ENCODE results near the gene MEIS1. TPM values are rescaled to one million over a fixed set of nuclear protein-coding genes. Genes with fewer than 3 reads are reported as not detected.
A peak's percentile ranks its signal among the peaks of the same experiment; 100 is the strongest.

Gene MEIS1
- total RNA-seq, 2 donors from 2014 or later = 1.8 to 2.3 TPM

DNA sequence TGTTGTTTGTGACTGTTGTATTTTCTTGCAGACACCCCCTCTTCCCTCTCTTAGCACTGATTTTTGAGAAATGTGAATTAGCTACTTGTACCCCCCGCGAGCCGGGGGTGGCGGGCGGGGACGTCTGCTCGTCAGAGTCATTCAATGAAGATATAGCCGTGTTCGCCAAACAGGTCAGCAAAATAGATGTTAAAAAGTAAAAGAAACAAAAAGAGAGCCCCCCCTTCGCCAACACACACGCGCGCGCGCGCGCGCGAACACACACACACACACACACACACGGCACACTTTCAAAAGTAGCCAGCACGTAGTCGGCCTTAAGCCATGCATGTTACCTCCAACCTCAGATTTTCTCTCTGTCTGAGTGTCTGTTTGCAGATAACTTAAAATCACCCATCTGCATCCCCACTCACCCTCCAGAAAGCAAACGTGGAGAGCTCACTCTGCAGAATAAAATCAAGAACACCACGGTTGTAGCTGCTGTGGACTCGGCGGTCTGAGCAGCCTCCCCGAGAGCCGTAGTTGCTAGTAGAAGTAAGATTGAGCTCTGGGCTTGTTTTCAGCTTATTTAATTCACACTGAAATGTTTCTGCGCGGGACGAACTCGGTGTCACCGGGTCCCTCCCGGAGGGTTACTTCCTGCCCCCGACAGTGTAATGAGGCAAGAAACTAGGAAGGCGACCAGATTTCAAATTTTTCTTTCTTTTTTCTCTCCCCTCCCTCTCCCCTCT, 5.1 kb downstream of the MEIS1 start:
- Mint-ChIP-seq H3K27me3 (ENCODE audit: insufficient read depth) (peaks cover 100% of the 10 kb centered on the region), H3K4me3 (peak overlapping the region; percentile 53), H3K27ac (no peak overlapping the region), H3K9me3 (no peaks in the 10 kb centered on the region), H3K4me1 (peaks cover 45% of the 10 kb centered on the region), H3K36me3 (ENCODE audit: low read depth) (no peaks in the 10 kb centered on the region)
- WGBS, 2 experiments (ENCODE audit: insufficient coverage in 1 of 2, insufficient read length in 1 of 2) = 2 to 4% methylated on average over 11 to 36 of the region's 36 CpGs
- H3K9ac ChIP-seq (ENCODE audit: extremely low read depth, low read length, poor library complexity, severe bottlenecking) = peak overlapping the region; percentile 8
- peak; percentile 66 for DNase-seq
- no peaks in the 10 kb centered on the region for H3K36me3 ChIP-seq (ENCODE audit: control insufficient read depth, insufficient read depth, low read length)
- peak overlapping the region; percentile 78 for H3K4me3 ChIP-seq (ENCODE audit: low read length)
- no peak overlapping the region for H3K27ac ChIP-seq (ENCODE audit: low read depth, low read length)
- H3K4me1 ChIP-seq (ENCODE audit: control insufficient read depth, insufficient read depth, low read length) = peaks cover 13% of the 10 kb centered on the region
- TF ChIP-seq, protein P1, sequence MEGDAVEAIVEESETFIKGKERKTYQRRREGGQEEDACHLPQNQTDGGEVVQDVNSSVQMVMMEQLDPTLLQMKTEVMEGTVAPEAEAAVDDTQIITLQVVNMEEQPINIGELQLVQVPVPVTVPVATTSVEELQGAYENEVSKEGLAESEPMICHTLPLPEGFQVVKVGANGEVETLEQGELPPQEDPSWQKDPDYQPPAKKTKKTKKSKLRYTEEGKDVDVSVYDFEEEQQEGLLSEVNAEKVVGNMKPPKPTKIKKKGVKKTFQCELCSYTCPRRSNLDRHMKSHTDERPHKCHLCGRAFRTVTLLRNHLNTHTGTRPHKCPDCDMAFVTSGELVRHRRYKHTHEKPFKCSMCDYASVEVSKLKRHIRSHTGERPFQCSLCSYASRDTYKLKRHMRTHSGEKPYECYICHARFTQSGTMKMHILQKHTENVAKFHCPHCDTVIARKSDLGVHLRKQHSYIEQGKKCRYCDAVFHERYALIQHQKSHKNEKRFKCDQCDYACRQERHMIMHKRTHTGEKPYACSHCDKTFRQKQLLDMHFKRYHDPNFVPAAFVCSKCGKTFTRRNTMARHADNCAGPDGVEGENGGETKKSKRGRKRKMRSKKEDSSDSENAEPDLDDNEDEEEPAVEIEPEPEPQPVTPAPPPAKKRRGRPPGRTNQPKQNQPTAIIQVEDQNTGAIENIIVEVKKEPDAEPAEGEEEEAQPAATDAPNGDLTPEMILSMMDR (conservative IDR thresholded peaks at IDR 0.05) = no peak
- H3K27me3 ChIP-seq (ENCODE audit: control insufficient read depth, insufficient read depth, low read length, poor library complexity, severe bottlenecking) = peaks cover 97% of the 10 kb centered on the region
- H3K9me3 ChIP-seq (ENCODE audit: control insufficient read depth, low read length) = no peaks in the 10 kb centered on the region

DNA sequence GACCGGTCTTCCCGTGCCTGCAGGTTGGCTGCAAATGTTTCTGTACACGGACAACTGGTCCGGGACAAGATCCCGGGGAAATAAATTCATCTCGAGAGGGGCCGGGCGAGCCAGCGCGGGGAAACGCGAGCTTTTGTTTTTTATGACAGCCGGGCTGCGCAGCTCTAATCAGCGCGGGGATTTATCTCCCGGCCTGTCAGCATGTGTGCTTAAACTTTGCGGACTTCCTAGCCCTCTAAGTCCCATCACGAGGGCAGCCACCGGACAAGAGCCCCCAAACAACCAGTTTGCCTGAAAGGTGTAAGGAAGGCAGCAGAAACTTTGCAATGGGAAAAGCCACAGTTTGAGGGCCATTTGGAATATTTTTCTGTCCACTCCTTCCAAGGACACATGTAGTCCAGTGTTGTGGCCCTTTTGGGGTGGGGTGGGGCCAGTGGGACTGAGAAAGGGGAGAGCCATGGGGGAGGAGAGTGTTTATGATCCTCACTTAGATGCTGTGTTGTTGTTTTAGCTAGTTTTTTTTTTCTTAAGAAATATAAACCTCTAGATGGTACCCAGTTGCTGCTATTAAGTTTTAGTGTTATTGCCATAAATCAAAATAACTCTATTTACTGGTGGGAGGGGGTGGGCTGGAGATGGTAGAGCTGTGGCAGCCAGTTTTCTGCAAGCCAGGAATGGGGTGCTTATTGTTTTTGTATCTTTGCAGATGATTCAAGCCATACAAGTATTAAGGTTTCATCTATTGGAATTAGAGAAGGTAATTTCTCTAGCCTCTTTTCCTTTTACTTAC, 6.0 kb downstream of the MEIS1 start:
- H3K36me3 ChIP-seq (ENCODE audit: control insufficient read depth, insufficient read depth, low read length) = no peaks in the 10 kb centered on the region
- no peaks in the 10 kb centered on the region for H3K9me3 ChIP-seq (ENCODE audit: control insufficient read depth, low read length)
- H3K4me1 ChIP-seq (ENCODE audit: control insufficient read depth, insufficient read depth, low read length) = peaks cover 13% of the 10 kb centered on the region
- H3K27ac Mint-ChIP-seq = no peak overlapping the region
- peak; percentile 63 for DNase-seq
- H3K36me3 Mint-ChIP-seq (ENCODE audit: low read depth) = no peaks in the 10 kb centered on the region
- TF ChIP-seq, protein P1 (conservative IDR thresholded peaks at IDR 0.05) = no peak
- H3K27me3 ChIP-seq (ENCODE audit: control insufficient read depth, insufficient read depth, low read length, poor library complexity, severe bottlenecking) = peaks cover 98% of the 10 kb centered on the region
- peak overlapping the region; percentile 20 for H3K27ac ChIP-seq (ENCODE audit: low read depth, low read length)
- H3K4me3 Mint-ChIP-seq = peak overlapping the region; percentile 53
- peak overlapping the region; percentile 78 for H3K4me3 ChIP-seq (ENCODE audit: low read length)
- peaks cover 41% of the 10 kb centered on the region for H3K4me1 Mint-ChIP-seq
- no peaks in the 10 kb centered on the region for H3K9me3 Mint-ChIP-seq
- peaks cover 100% of the 10 kb centered on the region for H3K27me3 Mint-ChIP-seq (ENCODE audit: insufficient read depth)
- no peak overlapping the region for H3K9ac ChIP-seq (ENCODE audit: extremely low read depth, low read length, poor library complexity, severe bottlenecking)
- 0 to 1% methylated on average over 7 to 20 of the region's 20 CpGs for WGBS, 2 experiments (ENCODE audit: insufficient coverage in 1 of 2, insufficient read length in 1 of 2)

DNA sequence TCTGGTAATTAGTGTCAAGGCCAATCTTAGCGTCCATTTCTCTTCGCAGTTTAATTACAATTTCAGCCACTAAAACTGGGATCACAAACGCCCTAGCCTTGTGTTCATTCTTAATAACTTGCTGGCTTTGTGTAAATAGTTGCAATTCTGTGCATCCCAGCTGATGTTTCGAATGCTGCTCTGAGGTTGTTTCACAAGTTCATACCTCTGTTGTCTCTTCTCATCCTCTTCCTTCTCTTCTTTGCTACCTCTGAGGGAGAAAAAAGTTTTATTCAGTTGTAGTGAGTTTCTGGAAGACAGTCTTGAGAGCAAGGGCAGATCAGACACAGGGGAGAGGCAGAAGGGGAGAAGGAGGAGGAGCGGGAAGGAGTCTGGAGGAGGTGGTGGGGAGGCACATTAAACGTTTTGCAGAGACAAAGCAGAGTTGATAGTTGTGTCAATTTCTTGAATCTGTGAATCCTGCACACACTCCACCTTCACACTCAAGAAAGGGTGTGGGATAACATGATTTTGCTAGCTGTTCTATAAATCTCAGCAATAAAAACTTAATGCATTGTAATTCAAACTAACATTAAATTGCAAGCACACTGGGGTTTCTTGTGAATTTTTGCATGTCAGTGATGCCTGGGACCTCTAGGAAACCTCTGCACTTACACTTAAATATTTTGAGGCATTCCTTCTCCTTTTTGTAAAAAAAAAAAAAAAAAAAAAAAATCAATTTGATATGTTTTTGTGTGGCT, 6.8 kb downstream of the MEIS1 start:
- WGBS, 2 experiments (ENCODE audit: insufficient coverage in 1 of 2, insufficient read length in 1 of 2) = 18 to 19% methylated on average over 5 of the region's 6 CpGs
- DNase-seq = no peak
- TF ChIP-seq, protein P1 (conservative IDR thresholded peaks at IDR 0.05) = no peak
- H3K27ac ChIP-seq (ENCODE audit: low read depth, low read length) = no peak overlapping the region
- peaks cover 97% of the 10 kb centered on the region for H3K27me3 Mint-ChIP-seq (ENCODE audit: insufficient read depth)
- no peaks in the 10 kb centered on the region for H3K9me3 ChIP-seq (ENCODE audit: control insufficient read depth, low read length)
- no peaks in the 10 kb centered on the region for H3K9me3 Mint-ChIP-seq
- no peak overlapping the region for H3K27ac Mint-ChIP-seq
- peaks cover 13% of the 10 kb centered on the region for H3K4me1 ChIP-seq (ENCODE audit: control insufficient read depth, insufficient read depth, low read length)
- peaks cover 95% of the 10 kb centered on the region for H3K27me3 ChIP-seq (ENCODE audit: control insufficient read depth, insufficient read depth, low read length, poor library complexity, severe bottlenecking)
- H3K4me1 Mint-ChIP-seq = peaks cover 45% of the 10 kb centered on the region
- no peak overlapping the region for H3K4me3 ChIP-seq (ENCODE audit: low read length)
- no peak overlapping the region for H3K4me3 Mint-ChIP-seq
- H3K36me3 Mint-ChIP-seq (ENCODE audit: low read depth) = no peaks in the 10 kb centered on the region
- no peak overlapping the region for H3K9ac ChIP-seq (ENCODE audit: extremely low read depth, low read length, poor library complexity, severe bottlenecking)
- no peaks in the 10 kb centered on the region for H3K36me3 ChIP-seq (ENCODE audit: control insufficient read depth, insufficient read depth, low read length)

All from endodermal cell (in vitro differentiated cells).